SK-N-SH (cell line): ENCODE results near the gene MOCS3. TPM values are rescaled to one million over a fixed set of nuclear protein-coding genes. Genes with fewer than 3 reads are reported as not detected.

Experiments
- CTCF ChIA-PET: fragments of 300-600, 350-600 bp; formaldehyde crosslinking; extraction: SDS; loops from one replicate; lab custom pipeline; 2021; lab: Yijun Ruan, JAX
- POLR2A ChIA-PET: fragments of 350-600 bp; sonication (Branson Sonifier 250); formaldehyde crosslinking; extraction: SDS; loops from one replicate; lab custom pipeline; 2020; ENCODE audit warnings: antibody characterized with exemption, inconsistent platforms; lab: Yijun Ruan, JAX
- DNase-seq: peaks from one replicate; pipeline ENCODE4 v3.0.0; 2012
- H2AFZ ChIP-seq: fragments of 200-600 bp; sonication (generic); 2 replicates; pipeline ENCODE4 v1.8.1; 2016; ENCODE audit warnings: antibody characterized with exemption, mild to moderate bottlenecking, low read depth
- H3F3A ChIP-seq: fragments of 200-600 bp; sonication (generic); replicated peaks from 2 replicates; pipeline ENCODE3; 2016; ENCODE audit warnings: antibody characterized with exemption, mild to moderate bottlenecking; ENCODE audit not compliant: insufficient read depth
- H3K27ac ChIP-seq, 2 experiments: fragments of 200-500 bp in 1 of 2; fragments of 200-600 bp in 1 of 2; sonication (Bioruptor generic) in 1 of 2; sonication (generic), shearing (Covaris generic) in 1 of 2; 2 replicates each; pipeline versions ENCODE4 v1.5.1 to v1.6.1; 2014 to 2016; ENCODE audit warnings: low read depth in 2 of 2, inconsistent platforms in 1 of 2, low read length in 1 of 2, mild to moderate bottlenecking in 1 of 2, mixed read lengths in 1 of 2
- H3K27me3 ChIP-seq: fragments of 200-600 bp; sonication (generic), shearing (Covaris generic); 2 replicates; pipeline ENCODE4 v1.6.1; 2016; ENCODE audit warnings: mixed run types; ENCODE audit not compliant: insufficient read depth
- H3K36me3 ChIP-seq, 2 experiments: fragments of 200-500 bp in 1 of 2; fragments of 200-600 bp in 1 of 2; sonication (Bioruptor generic) in 1 of 2; sonication (generic) in 1 of 2; replicated peaks in 1 of 2; 2 replicates each; pipeline versions ENCODE3 to v1.5.1; 2014 to 2016; ENCODE audit warnings: low read length in 1 of 2, mild to moderate bottlenecking in 1 of 2; ENCODE audit not compliant: insufficient read depth in 2 of 2, control insufficient read depth in 1 of 2
- H3K4me1 ChIP-seq, 2 experiments: fragments of 200-500 bp in 1 of 2; fragments of 200-600 bp in 1 of 2; sonication (Bioruptor generic) in 1 of 2; sonication (generic), shearing (Covaris generic) in 1 of 2; 2 replicates each; pipeline versions ENCODE4 v1.5.1 to v1.6.1; 2014 to 2016; ENCODE audit warnings: low read depth in 1 of 2, low read length in 1 of 2, mixed run types in 1 of 2; ENCODE audit not compliant: insufficient read depth in 2 of 2, control insufficient read depth in 1 of 2
- H3K4me2 ChIP-seq: fragments of 200-600 bp; sonication (generic), shearing (Covaris generic); 2 replicates; pipeline ENCODE4 v1.6.1; 2017; ENCODE audit warnings: mixed run types
- H3K4me3 ChIP-seq, 2 experiments: fragments of 200-500 bp in 1 of 2; fragments of 200-600 bp in 1 of 2; sonication (Bioruptor generic) in 1 of 2; sonication (generic), shearing (Covaris generic) in 1 of 2; 2 replicates each; pipeline versions ENCODE4 v1.5.1 to v1.8.1; 2014 to 2016; ENCODE audit warnings: low read depth in 2 of 2, inconsistent platforms in 1 of 2, low read length in 1 of 2, mild to moderate bottlenecking in 1 of 2, mixed read lengths in 1 of 2, moderate library complexity in 1 of 2
- H3K79me2 ChIP-seq: fragments of 200-600 bp; sonication (generic); 2 replicates; pipeline ENCODE4 v1.8.1; 2017; ENCODE audit warnings: mild to moderate bottlenecking; ENCODE audit not compliant: insufficient read depth
- H3K9ac ChIP-seq: fragments of 200-600 bp; sonication (generic); 2 replicates; pipeline ENCODE4 v1.6.1; 2017; ENCODE audit warnings: mixed run types
- H3K9me2 ChIP-seq: fragments of 200-600 bp; sonication (generic); 2 replicates; pipeline ENCODE4 v1.6.1; 2017; ENCODE audit warnings: mixed run types
- H3K9me3 ChIP-seq: fragments of 200-600 bp; sonication (generic); 2 replicates; pipeline ENCODE4 v1.6.1; 2017; ENCODE audit warnings: mixed run types, mild to moderate bottlenecking, moderate library complexity
- H4K20me1 ChIP-seq: fragments of 200-600 bp; sonication (generic); 2 replicates; pipeline ENCODE4 v1.6.1; 2017; ENCODE audit warnings: mild to moderate bottlenecking, mixed run types; ENCODE audit not compliant: insufficient read depth
- CHD2 ChIP-seq: fragments of 150-350 bp; IDR thresholded peaks from 2 replicates; pipeline ENCODE4 v1.6.1; 2018; ENCODE audit warnings: low read length; ENCODE audit not compliant: partially characterized antibody
- EP300 ChIP-seq, 2 experiments: IDR thresholded peaks; 2 replicates each; pipeline versions ENCODE4 v1.4.0 to v1.6.1; 2012; ENCODE audit warnings: borderline replicate concordance in 1 of 2, low read depth in 1 of 2, low read length in 1 of 2
- GABPA ChIP-seq: IDR thresholded peaks from 2 replicates; pipeline ENCODE4 v1.4.0; 2012; ENCODE audit warnings: low read depth, mild to moderate bottlenecking
- MXI1 ChIP-seq: IDR thresholded peaks from 2 replicates; pipeline ENCODE4 v1.6.1; 2012; ENCODE audit warnings: mild to moderate bottlenecking, low read depth, low read length, improper control_type of control experiment
- RAD21 ChIP-seq: IDR thresholded peaks from 2 replicates; pipeline ENCODE4 v1.6.1; 2012; ENCODE audit warnings: mild to moderate bottlenecking, low read length
- RCOR1 ChIP-seq: fragments of 150-350 bp; IDR thresholded peaks from 2 replicates; pipeline ENCODE4 v1.6.1; 2017; ENCODE audit warnings: antibody characterized with exemption, low read length
- SMC3 ChIP-seq: IDR thresholded peaks from 2 replicates; pipeline ENCODE4 v1.6.1; 2012; ENCODE audit warnings: low read depth, low read length, improper control_type of control experiment
- TAF1 ChIP-seq: IDR thresholded peaks from 2 replicates; pipeline ENCODE4 v1.6.1; 2012; ENCODE audit warnings: low read depth, mild to moderate bottlenecking, low read length, moderate library complexity, borderline replicate concordance
- WGBS: methylation state at CpG from one replicate; pipeline ENCODE4 v1.1.6; 2017; ENCODE audit warnings: low lambda C conversion rate; 5-methylcytosine and 5-hydroxymethylcytosine counted together
- polyA plus RNA-seq, 3 experiments: library from polyadenylated mRNA; depleted of rRNA; stranded (reverse); fragments of >200 nt; gene quantifications; 2 replicates each; pipeline ENCODE4 v1.2.3, GENCODE V29; 2012
- TF ChIP-seq, protein P1 (sequence below): IDR thresholded peaks from 2 replicates; pipeline ENCODE4 v1.4.0; 2012; ENCODE audit warnings: low read depth, borderline replicate concordance
- TF ChIP-seq, protein P2 (sequence below): fragments of 200-600 bp; sonication (generic); IDR thresholded peaks from 2 replicates; pipeline ENCODE4 v1.6.1; 2017; ENCODE audit warnings: antibody characterized with exemption, mild to moderate bottlenecking, moderate library complexity

MOCS3 gene
- polyA plus RNA-seq, 1 of the 3 experiments (the other 2 are of a cell fraction), result 4.0 TPM

DNA sequence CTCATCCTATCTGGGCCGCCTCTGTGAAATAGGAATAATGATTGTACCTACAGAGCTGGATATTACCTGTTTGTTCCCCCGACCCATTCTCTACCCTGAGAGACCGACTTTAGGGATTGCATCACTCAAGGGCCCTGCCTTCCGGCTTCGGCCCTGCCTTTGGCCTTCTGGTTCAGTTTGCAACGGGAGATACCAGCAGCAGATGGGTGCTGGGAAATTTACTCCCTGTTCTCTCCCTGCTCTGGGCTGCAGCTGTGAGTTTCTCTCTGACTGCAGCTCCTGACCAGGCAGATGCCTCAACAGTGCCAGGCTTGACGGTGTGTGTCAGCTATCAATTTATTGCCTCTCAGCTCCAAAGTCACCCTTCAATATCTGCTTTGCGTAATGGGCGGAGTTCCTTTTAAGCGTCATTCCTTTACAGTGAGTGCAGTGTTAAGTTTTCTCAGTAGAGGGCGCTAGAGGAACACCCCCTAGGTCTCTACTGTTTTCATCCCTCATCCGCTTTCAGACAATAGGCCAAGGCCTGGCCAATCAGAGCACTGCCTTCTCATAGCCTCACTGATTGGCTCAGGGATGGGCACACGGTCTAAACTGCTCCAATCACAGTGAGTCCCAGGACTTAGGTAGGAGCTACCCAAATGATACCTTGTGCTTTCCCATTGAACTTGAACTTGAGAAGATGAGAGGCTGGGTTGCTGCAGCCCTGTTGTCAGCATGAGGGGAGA, 34.3 kb downstream of the MOCS3 start:
- H3K27me3 ChIP-seq, result no peaks in the 10 kb centered on the region
- H3K4me2 ChIP-seq, result no peak overlapping the region
- H2AFZ ChIP-seq, result no peak overlapping the region
- H3F3A ChIP-seq, result no peaks in the 10 kb centered on the region
- H3K4me3 ChIP-seq, result no peak overlapping the region; a peak in 1 of 4 replicates
- H3K9ac ChIP-seq, result no peak overlapping the region
- ChIA-PET POLR2A (interaction anchor here (1.1 kb wide), 1 partner anchor 136 kb away, joined by 3 read pairs; no protein-coding TSS in a partner anchor), CTCF (interaction anchor here (0.5 to 15.0 kb wide), 44 partner anchors 8 to 1091 kb away, joined by 3 to 452 read pairs (median 4); partner anchors contain the start of gene BCAS4)
- no peaks in the 10 kb centered on the region for H3K9me2 ChIP-seq
- H3K4me1 ChIP-seq, result no peaks in the 10 kb centered on the region
- no peaks in the 10 kb centered on the region for H4K20me1 ChIP-seq
- H3K27ac ChIP-seq, result no peak overlapping the region
- peak; percentile 83 for DNase-seq
- 67% methylated on average over 13 of the region's 13 CpGs for WGBS
- no peaks in the 10 kb centered on the region for H3K79me2 ChIP-seq
- TF ChIP-seq, protein P1, sequence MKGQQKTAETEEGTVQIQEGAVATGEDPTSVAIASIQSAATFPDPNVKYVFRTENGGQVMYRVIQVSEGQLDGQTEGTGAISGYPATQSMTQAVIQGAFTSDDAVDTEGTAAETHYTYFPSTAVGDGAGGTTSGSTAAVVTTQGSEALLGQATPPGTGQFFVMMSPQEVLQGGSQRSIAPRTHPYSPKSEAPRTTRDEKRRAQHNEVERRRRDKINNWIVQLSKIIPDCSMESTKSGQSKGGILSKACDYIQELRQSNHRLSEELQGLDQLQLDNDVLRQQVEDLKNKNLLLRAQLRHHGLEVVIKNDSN, result peak; percentile 50; the same call in 1 of the 2 replicates
- no peak for TF ChIP-seq EP300 (IDR thresholded peaks at IDR 0.05; ENCODE audit: borderline replicate concordance in 1 of 2, low read depth in 1 of 2, low read length in 1 of 2)
- TF ChIP-seq, protein P2, sequence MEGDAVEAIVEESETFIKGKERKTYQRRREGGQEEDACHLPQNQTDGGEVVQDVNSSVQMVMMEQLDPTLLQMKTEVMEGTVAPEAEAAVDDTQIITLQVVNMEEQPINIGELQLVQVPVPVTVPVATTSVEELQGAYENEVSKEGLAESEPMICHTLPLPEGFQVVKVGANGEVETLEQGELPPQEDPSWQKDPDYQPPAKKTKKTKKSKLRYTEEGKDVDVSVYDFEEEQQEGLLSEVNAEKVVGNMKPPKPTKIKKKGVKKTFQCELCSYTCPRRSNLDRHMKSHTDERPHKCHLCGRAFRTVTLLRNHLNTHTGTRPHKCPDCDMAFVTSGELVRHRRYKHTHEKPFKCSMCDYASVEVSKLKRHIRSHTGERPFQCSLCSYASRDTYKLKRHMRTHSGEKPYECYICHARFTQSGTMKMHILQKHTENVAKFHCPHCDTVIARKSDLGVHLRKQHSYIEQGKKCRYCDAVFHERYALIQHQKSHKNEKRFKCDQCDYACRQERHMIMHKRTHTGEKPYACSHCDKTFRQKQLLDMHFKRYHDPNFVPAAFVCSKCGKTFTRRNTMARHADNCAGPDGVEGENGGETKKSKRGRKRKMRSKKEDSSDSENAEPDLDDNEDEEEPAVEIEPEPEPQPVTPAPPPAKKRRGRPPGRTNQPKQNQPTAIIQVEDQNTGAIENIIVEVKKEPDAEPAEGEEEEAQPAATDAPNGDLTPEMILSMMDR, result peak; percentile 67
- peak; percentile 79 for TF ChIP-seq RAD21
- no peak for TF ChIP-seq GABPA
- peak; percentile 53 for TF ChIP-seq SMC3
- no peaks in the 10 kb centered on the region for H3K9me3 ChIP-seq
- H3K36me3 ChIP-seq, result no peaks in the 10 kb centered on the region

DNA sequence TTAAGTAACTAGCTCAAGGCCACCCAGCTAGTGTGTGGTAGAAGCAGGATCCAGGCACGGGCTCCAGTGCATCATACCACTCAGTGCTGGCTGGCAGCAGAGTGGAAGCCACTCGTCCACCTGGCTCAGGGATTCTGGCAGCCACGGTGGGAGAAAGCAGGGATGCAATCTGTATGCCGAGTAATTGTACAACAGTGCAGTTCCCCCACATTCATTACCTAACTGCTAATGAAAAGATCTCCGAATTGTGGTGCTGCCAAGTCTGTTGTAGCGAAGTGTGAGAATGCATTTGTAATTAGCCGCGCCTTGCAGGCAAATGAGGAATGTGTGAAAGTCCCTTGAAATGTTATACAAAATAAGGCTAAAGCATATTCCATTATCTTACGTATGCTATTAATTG, 35.3 kb downstream of the MOCS3 start:
- no peak overlapping the region for H3K27ac ChIP-seq
- H3K27me3 ChIP-seq, result no peaks in the 10 kb centered on the region
- no peaks in the 10 kb centered on the region for H3K36me3 ChIP-seq
- H3K4me1 ChIP-seq, result no peaks in the 10 kb centered on the region
- WGBS, result 79% methylated on average over 9 of the region's 9 CpGs
- no peak overlapping the region for H3K4me3 ChIP-seq
- no peak overlapping the region for H3K9ac ChIP-seq
- no peak overlapping the region for H2AFZ ChIP-seq
- H3K79me2 ChIP-seq, result no peaks in the 10 kb centered on the region
- TF ChIP-seq, protein P1, result no peak
- TF ChIP-seq TAF1, result no peak
- TF ChIP-seq RCOR1, result no peak
- no peak for TF ChIP-seq MXI1
- TF ChIP-seq CHD2, result no peak
- POLR2A ChIA-PET, result interaction anchor here (1.1 kb wide), 1 partner anchor 135 kb away, joined by 3 read pairs; no protein-coding TSS in a partner anchor
- H3K4me2 ChIP-seq, result no peak overlapping the region
- H3F3A ChIP-seq, result no peaks in the 10 kb centered on the region
- CTCF ChIA-PET, result interaction anchor here (0.7 to 15.0 kb wide), 11 partner anchors 9 to 1090 kb away, joined by 3 to 452 read pairs (median 6); no protein-coding TSS in a partner anchor
- H3K9me3 ChIP-seq, result no peaks in the 10 kb centered on the region
- DNase-seq, result no peak
- no peaks in the 10 kb centered on the region for H3K9me2 ChIP-seq
- H4K20me1 ChIP-seq, result no peaks in the 10 kb centered on the region
